UCSD-AML1 (cell line): Measurements from ENCODE around the gene TNPO1.

Source experiments
- DNase-seq: peaks from one replicate; lab custom pipeline; 2025; ENCODE audit not compliant: unreplicated experiment; lab: John Stamatoyannopoulos, UW

The TNPO1 gene

GRCh38 chr5:72850113-72850512 lies 33.7 kb downstream of the TNPO1 start:
- no peak for DNase-seq

- no peak for DNase-seq
Measured at GRCh38 chr5:72852356-72852755, 35.9 kb downstream of the TNPO1 start.

- DNase-seq: no peak
Measured at GRCh38 chr5:72854419-72854818, 38.0 kb downstream of the TNPO1 start.

- no peak for DNase-seq
Measured at GRCh38 chr5:72855821-72856220, 39.4 kb downstream of the TNPO1 start.

GRCh38 chr5:72857396-72857795 lies 40.9 kb downstream of the TNPO1 start:
- no peak for DNase-seq

GRCh38 chr5:72859127-72859526 lies 42.7 kb downstream of the TNPO1 start:
- no peak for DNase-seq

- no peak for DNase-seq
Measured at GRCh38 chr5:72860499-72860898, 44.0 kb downstream of the TNPO1 start.

GRCh38 chr5:72871366-72872024 lies 55.0 kb downstream of the TNPO1 start:
- no peak for DNase-seq

GRCh38 chr5:72878854-72879253 lies 62.4 kb downstream of the TNPO1 start:
- DNase-seq: no peak

GRCh38 chr5:72882989-72883388 lies 66.5 kb downstream of the TNPO1 start:
- no peak for DNase-seq

GRCh38 chr5:72883850-72884249 lies 67.4 kb downstream of the TNPO1 start:
- no peak for DNase-seq

- no peak for DNase-seq
Measured at GRCh38 chr5:72884892-72885291, 68.4 kb downstream of the TNPO1 start.

- no peak for DNase-seq
Measured at GRCh38 chr5:72885824-72886223, 69.4 kb downstream of the TNPO1 start.

- no peak for DNase-seq
Measured at GRCh38 chr5:72888595-72888994, 72.1 kb downstream of the TNPO1 start.

GRCh38 chr5:72889324-72889723 lies 72.9 kb downstream of the TNPO1 start:
- no peak for DNase-seq

GRCh38 chr5:72892846-72893245 lies 76.4 kb downstream of the TNPO1 start:
- DNase-seq: no peak

GRCh38 chr5:72895758-72896157 lies 79.3 kb downstream of the TNPO1 start:
- no peak for DNase-seq

GRCh38 chr5:72906806-72907205 lies 90.3 kb downstream of the TNPO1 start:
- no peak for DNase-seq

GRCh38 chr5:72908664-72909063 lies 92.2 kb downstream of the TNPO1 start:
- no peak for DNase-seq

- no peak for DNase-seq
Measured at GRCh38 chr5:72917371-72917776, 100.9 kb downstream of the TNPO1 start.

- DNase-seq: no peak
Measured at GRCh38 chr5:72920690-72921502, 104.4 kb downstream of the TNPO1 start.

- no peak for DNase-seq
Measured at GRCh38 chr5:72921886-72922285, 105.4 kb downstream of the TNPO1 start.

GRCh38 chr5:72922422-72922821 lies 106.0 kb downstream of the TNPO1 start:
- no peak for DNase-seq
